DMS153 (cell line): ENCODE measurements around the gene TIMP3.

ENCODE experiments used
- DNase-seq: peaks from one replicate; lab custom pipeline; 2025; lab: John Stamatoyannopoulos, UW

TIMP3 gene

GRCh38 chr22:32809786-32810554 is 8.5 kb downstream of the TIMP3 start:
- no peak for DNase-seq

GRCh38 chr22:32810555-32811133 is 9.1 kb downstream of the TIMP3 start:
- DNase-seq = no peak

- no peak for DNase-seq
Observed at GRCh38 chr22:32811788-32812545, 10.5 kb downstream of the TIMP3 start.

GRCh38 chr22:32814285-32814860 is 12.9 kb downstream of the TIMP3 start:
- DNase-seq = no peak

- no peak for DNase-seq
Observed at GRCh38 chr22:32815059-32815458, 13.6 kb downstream of the TIMP3 start.

- DNase-seq = no peak
Observed at GRCh38 chr22:32815943-32816342, 14.4 kb downstream of the TIMP3 start.

GRCh38 chr22:32817137-32817730 is 15.7 kb downstream of the TIMP3 start:
- no peak for DNase-seq

- DNase-seq = no peak
Observed at GRCh38 chr22:32818446-32819115, 17.1 kb downstream of the TIMP3 start.

- no peak for DNase-seq
Observed at GRCh38 chr22:32819120-32819519, 17.6 kb downstream of the TIMP3 start.

GRCh38 chr22:32820131-32821119 is 18.9 kb downstream of the TIMP3 start:
- DNase-seq = no peak

- no peak for DNase-seq
Observed at GRCh38 chr22:32822179-32822877, 20.8 kb downstream of the TIMP3 start.

- no peak for DNase-seq
Observed at GRCh38 chr22:32823024-32823730, 21.7 kb downstream of the TIMP3 start.

- no peak for DNase-seq
Observed at GRCh38 chr22:32824531-32825312, 23.2 kb downstream of the TIMP3 start.

GRCh38 chr22:32826537-32826936 is 25.0 kb downstream of the TIMP3 start:
- no peak for DNase-seq

- DNase-seq = no peak
Observed at GRCh38 chr22:32827049-32827602, 25.6 kb downstream of the TIMP3 start.

GRCh38 chr22:32828150-32828549 is 26.6 kb downstream of the TIMP3 start:
- DNase-seq = no peak

- DNase-seq = no peak
Observed at GRCh38 chr22:32828561-32828960, 27.1 kb downstream of the TIMP3 start.

- DNase-seq = no peak
Observed at GRCh38 chr22:32829451-32829851, 27.9 kb downstream of the TIMP3 start.
